Endothelial cell of umbilical vein (primary cell): ENCODE results near the gene SULT1C3. TPM values are rescaled to one million over a fixed set of nuclear protein-coding genes. Genes with fewer than 3 reads are reported as not detected.

Experiments
- BruUV-seq: library from RNA; stranded (reverse); fragments of 400-500 nt; replicated peaks from 2 replicates; lab custom pipeline; 2021; lab: Mats Ljungman, UMichigan
- CTCF ChIA-PET: fragments of 300-600, 350-600 bp; sonication (Branson Sonifier 250); formaldehyde crosslinking; loops from one replicate; lab custom pipeline; 2021; ENCODE audit warnings: antibody characterized with exemption, inconsistent platforms; lab: Charles Lee
- POLR2A ChIA-PET: fragments of 300-600, 350-600 bp; sonication (Branson Sonifier 250); formaldehyde crosslinking; loops from one replicate; lab custom pipeline; 2021; ENCODE audit warnings: antibody characterized with exemption, inconsistent platforms; lab: Charles Lee
- DNase-seq: peaks from one replicate; pipeline ENCODE4 v3.0.0-alpha.2; 2011; ENCODE audit warnings: low read depth, low spot score
- FAIRE-seq: peaks from 2 replicates; lab custom pipeline; 2011; peaks lifted over from hg19 to GRCh38; lab: Jason Lieb, UNC
- H2AFZ ChIP-seq: 2 replicates; pipeline ENCODE4 v1.6.0; 2012; ENCODE audit warnings: low read depth, low read length, control low read depth, inconsistent platforms
- H3K27ac ChIP-seq: 2 replicates; pipeline ENCODE4 v1.5.1; 2011; ENCODE audit warnings: low read depth, mild to moderate bottlenecking, control low read depth, low read length, moderate library complexity; ENCODE audit not compliant: insufficient read depth
- H3K27me3 ChIP-seq, 2 experiments: 2 replicates each; pipeline versions ENCODE4 v1.6.0 to v1.6.1; 2011; ENCODE audit warnings: low read length in 2 of 2, mixed read lengths in 1 of 2; ENCODE audit not compliant: control insufficient read depth in 2 of 2, insufficient read depth in 2 of 2
- H3K36me3 ChIP-seq, 2 experiments: 2 replicates in 1 of 2; 3 replicates in 1 of 2; pipeline ENCODE4 v1.5.1; 2011; ENCODE audit warnings: low read length in 2 of 2, mild to moderate bottlenecking in 1 of 2, moderate library complexity in 1 of 2; ENCODE audit not compliant: control insufficient read depth in 2 of 2, insufficient read depth in 2 of 2; ENCODE audit errors: extremely low read depth in 1 of 2
- H3K4me1 ChIP-seq: 3 replicates; pipeline ENCODE4 v1.5.1; 2011; ENCODE audit warnings: mild to moderate bottlenecking, low read length; ENCODE audit not compliant: control insufficient read depth, insufficient read depth; ENCODE audit errors: extremely low read depth
- H3K4me2 ChIP-seq: 2 replicates; pipeline ENCODE4 v1.6.1; 2011; ENCODE audit warnings: low read length, control low read depth, mixed read lengths; ENCODE audit not compliant: insufficient read depth
- H3K4me3 ChIP-seq, 3 experiments: fragments of 200-600 bp in 1 of 3; sonication (generic), shearing (Covaris generic) in 1 of 3; replicated peaks in 1 of 3; 2 replicates each; pipeline ENCODE4 v1.5.1; 2011 to 2016; ENCODE audit warnings: control low read depth in 3 of 3, low read length in 3 of 3, mild to moderate bottlenecking in 2 of 3, inconsistent platforms in 1 of 3, low read depth in 1 of 3, moderate library complexity in 1 of 3; ENCODE audit not compliant: insufficient read depth in 1 of 3
- H3K79me2 ChIP-seq: 2 replicates; pipeline ENCODE4 v1.6.0; 2012; ENCODE audit warnings: low read length, inconsistent platforms; ENCODE audit not compliant: control insufficient read depth, insufficient read depth
- H3K9ac ChIP-seq: replicated peaks from 2 replicates; pipeline ENCODE3; 2011; ENCODE audit warnings: low read length, control low read depth; ENCODE audit not compliant: insufficient read depth; ENCODE audit errors: extremely low read depth
- H3K9me1 ChIP-seq: replicated peaks from 3 replicates; pipeline ENCODE4 v1.6.0; 2011; ENCODE audit warnings: mild to moderate bottlenecking, low read length; ENCODE audit not compliant: control insufficient read depth, insufficient read depth; ENCODE audit errors: extremely low read depth
- H3K9me3 ChIP-seq: replicated peaks from 2 replicates; pipeline ENCODE4 v1.5.1; 2012; ENCODE audit warnings: low read length, inconsistent platforms; ENCODE audit not compliant: control insufficient read depth, insufficient read depth
- H4K20me1 ChIP-seq: replicated peaks from 2 replicates; pipeline ENCODE3; 2011; ENCODE audit warnings: mild to moderate bottlenecking, low read length; ENCODE audit not compliant: control insufficient read depth, insufficient read depth; ENCODE audit errors: extremely low read depth
- CTCF ChIP-seq, 2 donors: IDR thresholded peaks; 1 replicate in 1 of 2; 2 replicates in 1 of 2; pipeline ENCODE4 v1.5.1; 2011; ENCODE audit warnings: low read length in 2 of 2, mild to moderate bottlenecking in 2 of 2, moderate library complexity in 2 of 2, control low read depth in 1 of 2, inconsistent platforms in 1 of 2, low read depth in 1 of 2; ENCODE audit not compliant: insufficient read depth in 1 of 2; ENCODE audit errors: extremely low read depth in 1 of 2
- EZH2 ChIP-seq: IDR thresholded peaks from 2 replicates; pipeline ENCODE4 v1.6.1; 2012; ENCODE audit warnings: borderline replicate concordance, low read depth, mild to moderate bottlenecking, moderate library complexity, low read length, inconsistent platforms; ENCODE audit not compliant: severe bottlenecking
- FOS ChIP-seq: IDR thresholded peaks from 2 replicates; pipeline ENCODE4 v1.6.1; 2011; ENCODE audit warnings: mild to moderate bottlenecking, low read length, moderate library complexity, borderline replicate concordance; ENCODE audit not compliant: insufficient read depth
- GATA2 ChIP-seq: IDR thresholded peaks from 2 replicates; pipeline ENCODE4 v1.7.0; 2011; ENCODE audit warnings: low read depth, mild to moderate bottlenecking, moderate library complexity, mixed read lengths, low read length; ENCODE audit not compliant: insufficient read length, insufficient read depth
- JUN ChIP-seq: IDR thresholded peaks from 2 replicates; pipeline ENCODE4 v1.6.1; 2011; ENCODE audit warnings: borderline replicate concordance, low read depth; ENCODE audit not compliant: insufficient read length, insufficient read depth
- MAX ChIP-seq: IDR thresholded peaks from 2 replicates; pipeline ENCODE4 v1.6.1; 2011; ENCODE audit not compliant: insufficient read depth, insufficient read length
- MYC ChIP-seq: IDR thresholded peaks from one replicate; pipeline ENCODE4 v1.6.1; 2011; ENCODE audit warnings: mild to moderate bottlenecking, low read depth, low read length
- POLR2A ChIP-seq: IDR thresholded peaks from 2 replicates; pipeline ENCODE4 v1.6.1; 2012; ENCODE audit warnings: low read depth, mild to moderate bottlenecking, control low read depth, low read length
- POLR2AphosphoS5 ChIP-seq: IDR thresholded peaks from 2 replicates; pipeline ENCODE4 v1.6.1; 2012; ENCODE audit warnings: low read depth, mild to moderate bottlenecking, control low read depth, low read length, moderate library complexity; ENCODE audit not compliant: insufficient read depth
- dilution Hi-C: fragments of 300-500 bp; cut with MboI; formaldehyde crosslinking; loops from one replicate; pipeline ENCODE4 v1.15.0; 2019; ENCODE audit warnings: low sequenced_read_pairs; ENCODE audit not compliant: extremely low pct_ligation_motif_present
- intact Hi-C: fragments of 100-400 bp; cut with micrococcal nuclease; formaldehyde crosslinking; loops from one replicate; pipeline ENCODE4 v1.10.0; 2022
- polyA plus RNA-seq, 4 experiments: library from polyadenylated mRNA; depleted of rRNA in 3 of 4; stranded (reverse) in 3 of 4; unstranded in 1 of 4; fragments of >200 nt; gene quantifications; 2 replicates each; pipeline versions ENCODE4 v1.2.1 to v1.2.3, GENCODE V29; 2011 to 2012; ENCODE audit warnings: missing spikeins in 1 of 4
- total RNA-seq: library from RNA; stranded (reverse); gene quantifications from 2 replicates; pipeline ENCODE4 v1.2.3, GENCODE V29; 2021

SULT1C3 gene
- total and polyA plus RNA-seq, 2 donors (not counting 3 experiments of a cell fraction or from before 2014, with no cell fraction given) = not detected

GRCh38 chr2:108229875-108230274, 9.9 kb upstream of the SULT1C3 start:
- H3K27ac ChIP-seq = no peak overlapping the region
- no peaks in the 10 kb centered on the region for H3K4me1 ChIP-seq
- no peak overlapping the region for H2AFZ ChIP-seq
- intact Hi-C loops = no loop called here
- no peak overlapping the region for H3K4me3 ChIP-seq
- H3K36me3 ChIP-seq = no peaks in the 10 kb centered on the region
- no peaks in the 10 kb centered on the region for H3K79me2 ChIP-seq
- ChIA-PET POLR2A (no interaction called here), CTCF (no interaction called here)
- DNase-seq (no peak), FAIRE-seq (no peak)
- H3K9me1 ChIP-seq = no peaks in the 10 kb centered on the region
- H3K27me3 ChIP-seq = no peaks in the 10 kb centered on the region
- TF ChIP-seq POLR2A (no peak), JUN (no peak), FOS (no peak), MAX (no peak), GATA2 (no peak), CTCF (IDR thresholded peaks at IDR 0.05; ENCODE audit: extremely low read depth in 1 of 2, insufficient read depth in 1 of 2, low read depth in 1 of 2, low read length in 2 of 2) (no peak), POLR2AphosphoS5 (no peak), MYC (no peak), EZH2 (no peak)
- no peaks in the 10 kb centered on the region for H3K9me3 ChIP-seq
- dilution Hi-C loops = no loop called here
- H3K4me2 ChIP-seq = no peak overlapping the region
- H3K9ac ChIP-seq = no peak overlapping the region
- no TSS peak for BruUV-seq
- no peaks in the 10 kb centered on the region for H4K20me1 ChIP-seq
